ENCODE data around the gene MTMR3. TPM values are rescaled to one million over a fixed set of nuclear protein-coding genes. Genes with fewer than 3 reads are reported as not detected.

MTMR3 gene
- total RNA-seq, 1 experiment from 2014 or later: 26.8 TPM

DNA sequence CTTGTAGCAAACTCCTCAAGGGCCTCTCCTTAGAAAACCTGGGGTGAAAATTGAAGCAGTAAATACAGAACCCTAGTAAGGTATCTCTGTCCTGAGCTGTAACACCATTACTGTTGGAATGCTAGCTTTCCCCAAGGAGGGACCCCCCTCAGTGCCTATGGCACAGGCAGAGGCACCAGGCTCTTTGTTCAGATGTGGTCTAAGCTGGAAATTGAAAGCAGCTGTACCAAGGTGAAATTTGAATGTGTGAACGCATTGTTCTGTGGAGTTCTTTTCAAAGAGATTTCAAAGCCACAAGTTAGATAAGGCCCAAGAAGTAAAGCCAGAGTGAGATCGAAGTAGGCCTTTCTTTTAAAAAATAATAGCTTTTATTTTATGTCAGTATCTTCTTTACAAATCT lies 125.4 kb downstream of the MTMR3 start:
- POLR2A ChIA-PET: no interaction called here
- in situ Hi-C loops (cut with HindIII; ENCODE audit: low pct_unique_long_range_greater_than_20kb, low sequenced_read_pairs): no loop called here

DNA sequence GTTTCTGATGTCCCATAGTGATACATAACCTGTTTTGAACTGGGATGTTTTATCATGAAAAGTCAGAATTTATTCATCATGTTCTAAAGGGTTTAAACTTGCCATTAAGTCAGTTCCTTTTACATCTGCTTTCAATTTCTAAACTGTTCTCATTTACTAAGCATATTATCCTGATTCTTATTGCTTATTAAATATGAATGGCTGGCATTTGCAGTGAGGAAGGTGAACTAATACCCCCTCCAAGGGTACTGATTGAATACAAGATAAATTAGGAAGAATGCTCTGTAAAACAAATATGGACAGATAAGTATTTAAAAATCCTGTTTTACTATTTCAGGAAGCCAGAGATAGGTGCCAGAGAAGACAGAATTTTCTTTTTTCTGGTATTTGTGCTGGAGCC lies 126.5 kb downstream of the MTMR3 start:
- in situ Hi-C loops (cut with HindIII; ENCODE audit: low pct_unique_long_range_greater_than_20kb, low sequenced_read_pairs) (no loop called here), intact Hi-C loops (cut with micrococcal nuclease; ENCODE audit: unreplicated experiment) (loop anchor here (10.0 kb wide), 1 partner anchor 215 kb away; no protein-coding TSS in a partner anchor)
- Histone ChIP-seq H3K27me3 (ENCODE audit: control insufficient read depth, insufficient read depth, low read length) (no peaks in the 10 kb centered on the region), H3K4me3 (ENCODE audit: low read depth in 2 of 2, low read length in 2 of 2) (no peak overlapping the region), H3K36me3 (ENCODE audit: control insufficient read depth, insufficient read depth, low read length) (peaks cover 4% of the 10 kb centered on the region), H3K4me1 (ENCODE audit: control insufficient read depth, insufficient read depth, low read length) (no peaks in the 10 kb centered on the region), H3K27ac (ENCODE audit: low read length) (no peak overlapping the region), H3K9me3 (ENCODE audit: control insufficient read depth, insufficient read depth, low read depth, low read length) (no peaks in the 10 kb centered on the region)
- DNase-seq (ENCODE audit: low read depth, low spot score): no peak
- no peak for ATAC-seq
- CTCF ChIA-PET: no interaction called here
- no TSS peak for BruUV-seq (replicated peaks)
- POLR2A ChIA-PET: no interaction called here
- TF ChIP-seq POLR2AphosphoS5 (IDR thresholded peaks at IDR 0.05; ENCODE audit: low read depth, low read length): no peak
- TF ChIP-seq, protein P1, sequence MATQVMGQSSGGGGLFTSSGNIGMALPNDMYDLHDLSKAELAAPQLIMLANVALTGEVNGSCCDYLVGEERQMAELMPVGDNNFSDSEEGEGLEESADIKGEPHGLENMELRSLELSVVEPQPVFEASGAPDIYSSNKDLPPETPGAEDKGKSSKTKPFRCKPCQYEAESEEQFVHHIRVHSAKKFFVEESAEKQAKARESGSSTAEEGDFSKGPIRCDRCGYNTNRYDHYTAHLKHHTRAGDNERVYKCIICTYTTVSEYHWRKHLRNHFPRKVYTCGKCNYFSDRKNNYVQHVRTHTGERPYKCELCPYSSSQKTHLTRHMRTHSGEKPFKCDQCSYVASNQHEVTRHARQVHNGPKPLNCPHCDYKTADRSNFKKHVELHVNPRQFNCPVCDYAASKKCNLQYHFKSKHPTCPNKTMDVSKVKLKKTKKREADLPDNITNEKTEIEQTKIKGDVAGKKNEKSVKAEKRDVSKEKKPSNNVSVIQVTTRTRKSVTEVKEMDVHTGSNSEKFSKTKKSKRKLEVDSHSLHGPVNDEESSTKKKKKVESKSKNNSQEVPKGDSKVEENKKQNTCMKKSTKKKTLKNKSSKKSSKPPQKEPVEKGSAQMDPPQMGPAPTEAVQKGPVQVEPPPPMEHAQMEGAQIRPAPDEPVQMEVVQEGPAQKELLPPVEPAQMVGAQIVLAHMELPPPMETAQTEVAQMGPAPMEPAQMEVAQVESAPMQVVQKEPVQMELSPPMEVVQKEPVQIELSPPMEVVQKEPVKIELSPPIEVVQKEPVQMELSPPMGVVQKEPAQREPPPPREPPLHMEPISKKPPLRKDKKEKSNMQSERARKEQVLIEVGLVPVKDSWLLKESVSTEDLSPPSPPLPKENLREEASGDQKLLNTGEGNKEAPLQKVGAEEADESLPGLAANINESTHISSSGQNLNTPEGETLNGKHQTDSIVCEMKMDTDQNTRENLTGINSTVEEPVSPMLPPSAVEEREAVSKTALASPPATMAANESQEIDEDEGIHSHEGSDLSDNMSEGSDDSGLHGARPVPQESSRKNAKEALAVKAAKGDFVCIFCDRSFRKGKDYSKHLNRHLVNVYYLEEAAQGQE (IDR thresholded peaks at IDR 0.05; ENCODE audit: insufficient read depth in 1 of 2, low read depth in 2 of 2, low read length in 1 of 2): no peak

More for the DNA sequence above, 125.4 kb downstream of the MTMR3 start:
- no peaks in the 10 kb centered on the region for H3K27me3 ChIP-seq (ENCODE audit: control insufficient read depth, insufficient read depth, low read length)
- no peaks in the 10 kb centered on the region for H3K4me1 ChIP-seq (ENCODE audit: control insufficient read depth, insufficient read depth, low read length)
- peaks cover 4% of the 10 kb centered on the region for H3K36me3 ChIP-seq (ENCODE audit: control insufficient read depth, insufficient read depth, low read length)
- intact Hi-C loops (cut with micrococcal nuclease; ENCODE audit: unreplicated experiment): loop anchor here (10.0 kb wide), 1 partner anchor 214 kb away; no protein-coding TSS in a partner anchor
- DNase-seq (ENCODE audit: low read depth, low spot score): no peak
- BruUV-seq (replicated peaks): no TSS peak
- no peak overlapping the region for H3K4me3 ChIP-seq (ENCODE audit: low read depth in 2 of 2, low read length in 2 of 2)
- TF ChIP-seq, protein P1 (IDR thresholded peaks at IDR 0.05; ENCODE audit: insufficient read depth in 1 of 2, low read depth in 2 of 2, low read length in 1 of 2): no peak
- TF ChIP-seq, protein P2, sequence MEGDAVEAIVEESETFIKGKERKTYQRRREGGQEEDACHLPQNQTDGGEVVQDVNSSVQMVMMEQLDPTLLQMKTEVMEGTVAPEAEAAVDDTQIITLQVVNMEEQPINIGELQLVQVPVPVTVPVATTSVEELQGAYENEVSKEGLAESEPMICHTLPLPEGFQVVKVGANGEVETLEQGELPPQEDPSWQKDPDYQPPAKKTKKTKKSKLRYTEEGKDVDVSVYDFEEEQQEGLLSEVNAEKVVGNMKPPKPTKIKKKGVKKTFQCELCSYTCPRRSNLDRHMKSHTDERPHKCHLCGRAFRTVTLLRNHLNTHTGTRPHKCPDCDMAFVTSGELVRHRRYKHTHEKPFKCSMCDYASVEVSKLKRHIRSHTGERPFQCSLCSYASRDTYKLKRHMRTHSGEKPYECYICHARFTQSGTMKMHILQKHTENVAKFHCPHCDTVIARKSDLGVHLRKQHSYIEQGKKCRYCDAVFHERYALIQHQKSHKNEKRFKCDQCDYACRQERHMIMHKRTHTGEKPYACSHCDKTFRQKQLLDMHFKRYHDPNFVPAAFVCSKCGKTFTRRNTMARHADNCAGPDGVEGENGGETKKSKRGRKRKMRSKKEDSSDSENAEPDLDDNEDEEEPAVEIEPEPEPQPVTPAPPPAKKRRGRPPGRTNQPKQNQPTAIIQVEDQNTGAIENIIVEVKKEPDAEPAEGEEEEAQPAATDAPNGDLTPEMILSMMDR (IDR thresholded peaks at IDR 0.05): no peak
- CTCF ChIA-PET: no interaction called here
- no peak overlapping the region for H3K27ac ChIP-seq (ENCODE audit: low read length)
- ATAC-seq: no peak
- no peaks in the 10 kb centered on the region for H3K9me3 ChIP-seq (ENCODE audit: control insufficient read depth, insufficient read depth, low read depth, low read length)

All from Panc1 (cell line).